Urinary bladder (tissue), 4 donors: ENCODE results near the gene SHISA9. TPM values are rescaled to one million over a fixed set of nuclear protein-coding genes. Genes with fewer than 3 reads are reported as not detected.

Source experiments
- DNase-seq: peaks from one replicate; pipeline ENCODE4 v3.0.0-alpha.2; 2015; ENCODE audit errors: extremely low spot score
- H3K27ac ChIP-seq: one replicate; pipeline ENCODE4 v1.5.1; 2013; ENCODE audit warnings: low read depth, mild to moderate bottlenecking, moderate library complexity
- H3K36me3 ChIP-seq: one replicate; pipeline ENCODE4 v1.6.1; 2013; ENCODE audit warnings: mild to moderate bottlenecking, moderate library complexity; ENCODE audit not compliant: insufficient read depth
- H3K4me1 ChIP-seq: one replicate; pipeline ENCODE4 v1.6.1; 2013; ENCODE audit warnings: mild to moderate bottlenecking, moderate library complexity; ENCODE audit not compliant: insufficient read depth
- H3K4me3 ChIP-seq: one replicate; pipeline ENCODE4 v1.5.1; 2013; ENCODE audit warnings: low read depth, low read length
- WGBS: extraction: QIAGEN DNeasy Blood & Tissue Kit; methylation state at CpG from one replicate; pipeline ENCODE4 v1.1.7; 2013; 5-methylcytosine and 5-hydroxymethylcytosine counted together
- polyA plus RNA-seq: library from polyadenylated mRNA; stranded (reverse); fragments of 200-250 nt; gene quantifications from one replicate; pipeline ENCODE4 v1.2.3, GENCODE V29; 2013
- total RNA-seq: library from RNA; depleted of rRNA; stranded (reverse); fragments of >200 nt; gene quantifications from one replicate; pipeline ENCODE4 v1.2.3, GENCODE V29; 2014
- donor health status: healthy with polysubstance abuse.
- donor health status: healthy.

SHISA9 gene
- total and polyA plus RNA-seq, 2 donors = 0.28 to 0.48 TPM

- WGBS = 71% methylated on average over 4 of the region's 4 CpGs
- no peak for DNase-seq
- no peak overlapping the region for H3K27ac ChIP-seq
- H3K4me1 ChIP-seq = no peaks in the 10 kb centered on the region
- no peaks in the 10 kb centered on the region for H3K36me3 ChIP-seq
- no peak overlapping the region for H3K4me3 ChIP-seq
Measured at GRCh38 chr16:13150181-13150885, 248.9 kb downstream of the SHISA9 start.

GRCh38 chr16:13153696-13154095, 252.3 kb downstream of the SHISA9 start:
- Histone ChIP-seq H3K36me3 (no peaks in the 10 kb centered on the region), H3K27ac (no peak overlapping the region), H3K4me1 (no peaks in the 10 kb centered on the region), H3K4me3 (no peak overlapping the region)
- DNase-seq = no peak
- 54% methylated on average over 4 of the region's 4 CpGs for WGBS

- no peaks in the 10 kb centered on the region for H3K36me3 ChIP-seq
- H3K4me3 ChIP-seq = no peak overlapping the region
- H3K27ac ChIP-seq = no peak overlapping the region
- no peaks in the 10 kb centered on the region for H3K4me1 ChIP-seq
- WGBS = 74% methylated on average over 2 of the region's 2 CpGs
- DNase-seq = no peak
Measured at GRCh38 chr16:13154799-13155198, 253.4 kb downstream of the SHISA9 start.

GRCh38 chr16:13155377-13155776, 254.0 kb downstream of the SHISA9 start:
- no peak overlapping the region for H3K27ac ChIP-seq
- H3K36me3 ChIP-seq = no peaks in the 10 kb centered on the region
- WGBS = 35% methylated on average over 2 of the region's 2 CpGs
- DNase-seq = no peak
- no peaks in the 10 kb centered on the region for H3K4me1 ChIP-seq
- H3K4me3 ChIP-seq = no peak overlapping the region

- Histone ChIP-seq H3K4me1 (no peaks in the 10 kb centered on the region), H3K36me3 (no peaks in the 10 kb centered on the region), H3K27ac (no peak overlapping the region), H3K4me3 (no peak overlapping the region)
- DNase-seq = no peak
- 39% methylated on average over 3 of the region's 3 CpGs for WGBS
Measured at GRCh38 chr16:13155780-13156179, 254.4 kb downstream of the SHISA9 start.

- no peaks in the 10 kb centered on the region for H3K36me3 ChIP-seq
- no peaks in the 10 kb centered on the region for H3K4me1 ChIP-seq
- DNase-seq = no peak
- no peak overlapping the region for H3K4me3 ChIP-seq
- WGBS = 73% methylated on average over 3 of the region's 3 CpGs
- no peak overlapping the region for H3K27ac ChIP-seq
Measured at GRCh38 chr16:13157082-13157481, 255.7 kb downstream of the SHISA9 start.

GRCh38 chr16:13158427-13158826, 257.0 kb downstream of the SHISA9 start:
- no peak for DNase-seq
- Histone ChIP-seq H3K27ac (no peak overlapping the region), H3K4me1 (no peaks in the 10 kb centered on the region), H3K4me3 (no peak overlapping the region), H3K36me3 (no peaks in the 10 kb centered on the region)
- WGBS = 88% methylated on average over 3 of the region's 3 CpGs

GRCh38 chr16:13165024-13165423, 263.6 kb downstream of the SHISA9 start:
- Histone ChIP-seq H3K4me1 (no peaks in the 10 kb centered on the region), H3K36me3 (no peaks in the 10 kb centered on the region), H3K4me3 (no peak overlapping the region), H3K27ac (no peak overlapping the region)
- DNase-seq = no peak
- WGBS = 67% methylated on average over 1 of the region's 1 CpG

GRCh38 chr16:13168091-13168572, 266.7 kb downstream of the SHISA9 start:
- Histone ChIP-seq H3K4me3 (no peak overlapping the region), H3K4me1 (no peaks in the 10 kb centered on the region), H3K27ac (no peak overlapping the region), H3K36me3 (no peaks in the 10 kb centered on the region)
- WGBS = 66% methylated on average over 4 of the region's 4 CpGs
- DNase-seq = no peak

GRCh38 chr16:13171313-13171712, 269.9 kb downstream of the SHISA9 start:
- WGBS = 23% methylated on average over 4 of the region's 4 CpGs
- Histone ChIP-seq H3K4me1 (no peaks in the 10 kb centered on the region), H3K27ac (no peak overlapping the region), H3K36me3 (no peaks in the 10 kb centered on the region), H3K4me3 (no peak overlapping the region)
- DNase-seq = no peak

- Histone ChIP-seq H3K27ac (no peak overlapping the region), H3K36me3 (no peaks in the 10 kb centered on the region), H3K4me3 (no peak overlapping the region), H3K4me1 (no peaks in the 10 kb centered on the region)
- 30% methylated on average over 3 of the region's 3 CpGs for WGBS
- no peak for DNase-seq
Measured at GRCh38 chr16:13176711-13177110, 275.3 kb downstream of the SHISA9 start.

GRCh38 chr16:13178318-13178717, 276.9 kb downstream of the SHISA9 start:
- Histone ChIP-seq H3K4me1 (no peaks in the 10 kb centered on the region), H3K4me3 (no peak overlapping the region), H3K27ac (no peak overlapping the region), H3K36me3 (no peaks in the 10 kb centered on the region)
- 7% methylated on average over 8 of the region's 8 CpGs for WGBS
- DNase-seq = no peak

- Histone ChIP-seq H3K36me3 (no peaks in the 10 kb centered on the region), H3K4me3 (no peak overlapping the region), H3K27ac (no peak overlapping the region), H3K4me1 (no peaks in the 10 kb centered on the region)
- DNase-seq = no peak
- WGBS = 65% methylated on average over 3 of the region's 3 CpGs
Measured at GRCh38 chr16:13181432-13181831, 280.0 kb downstream of the SHISA9 start.

- Histone ChIP-seq H3K27ac (no peak overlapping the region), H3K4me1 (no peaks in the 10 kb centered on the region), H3K36me3 (no peaks in the 10 kb centered on the region), H3K4me3 (no peak overlapping the region)
- no peak for DNase-seq
- WGBS = 46% methylated on average over 5 of the region's 5 CpGs
Measured at GRCh38 chr16:13186813-13187212, 285.4 kb downstream of the SHISA9 start.
